MM.1S (cell line): ENCODE measurements around the gene FAAH.

ENCODE experiments used
- CTCF ChIP-seq: fragments of 300-600 bp; sonication (generic); IDR thresholded peaks from 2 replicates; pipeline ENCODE4 v1.5.1; 2016; ENCODE audit warnings: antibody characterized with exemption, low read length, mixed read lengths
- EZH2 ChIP-seq: fragments of 300-600 bp; sonication (generic); optimal IDR thresholded peaks from 2 replicates; pipeline ENCODE3; 2017; ENCODE audit warnings: low read depth, mild to moderate bottlenecking, antibody characterized with exemption, low read length, mixed read lengths
- EZH2phosphoT487 ChIP-seq: fragments of 300-600 bp; sonication (generic); IDR thresholded peaks from 2 replicates; pipeline ENCODE4 v1.6.1; 2018; ENCODE audit warnings: antibody characterized with exemption, low read length

- TF ChIP-seq CTCF, result peak; percentile 93
- TF ChIP-seq EZH2, result no peak
- TF ChIP-seq EZH2phosphoT487, result peak; percentile 56; the same call in 1 of the 2 replicates
Observed at GRCh38 chr1:46446646-46447498, 52.8 kb downstream of the FAAH start.
